Left renal pelvis (tissue), 4 donors: ENCODE data around the gene KPNA5. TPM values are rescaled to one million over a fixed set of nuclear protein-coding genes. Genes with fewer than 3 reads are reported as not detected.
"Not testable (repeated sequence)": the region's sequence is repeated elsewhere in the genome, so short reads cannot be mapped to it uniquely, and the experiment has no call there.

ENCODE experiments used
- DNase-seq, 4 donors: peaks; one replicate each; pipeline ENCODE4 v3.0.0-alpha.2; 2013; ENCODE audit warnings: low read depth in 4 of 4, low spot score in 3 of 4
- polyA plus RNA-seq, 4 donors: library from polyadenylated mRNA; unstranded; fragments of 120-200 nt; gene quantifications; one replicate each; pipeline ENCODE4 v1.2.1, GENCODE V29; 2013; ENCODE audit not compliant: insufficient read length in 4 of 4

KPNA5 gene
- polyA plus RNA-seq, result 10 to 100 TPM; 17.1 to 25.8 (median 19.9) TPM

- peak; percentile 64 to 80 (median 73) for DNase-seq
These were observed at the start of gene KPNA5 for GRCh38 chr6:116680880-116681672. Gene KPNA5 (plus strand): TSS chr6:116681211. CDS start chr6:116681335, 124 bp downstream.

- no peak for DNase-seq
These were observed 49.5 kb upstream of the KPNA5 start for GRCh38 chr6:116631379-116631990.

GRCh38 chr6:116633685-116634084, 47.3 kb upstream of the KPNA5 start:
- no peak for DNase-seq

GRCh38 chr6:116648156-116648555, 32.9 kb upstream of the KPNA5 start:
- DNase-seq, result peak in 2 of 4 donors; percentile 2 to 7

GRCh38 chr6:116649129-116649528, 31.9 kb upstream of the KPNA5 start:
- DNase-seq, result no peak

- no peak for DNase-seq
These were observed 29.1 kb upstream of the KPNA5 start for GRCh38 chr6:116651916-116652315.

GRCh38 chr6:116661594-116661993, 19.4 kb upstream of the KPNA5 start:
- DNase-seq, result no peak

- DNase-seq, result no peak
These were observed 18.8 kb upstream of the KPNA5 start for GRCh38 chr6:116662202-116662601.

GRCh38 chr6:116663308-116663707, 17.7 kb upstream of the KPNA5 start:
- no peak for DNase-seq

- DNase-seq, result not testable (repeated sequence)
These were observed 16.8 kb upstream of the KPNA5 start for GRCh38 chr6:116664169-116664568.

- no peak for DNase-seq
These were observed 15.5 kb upstream of the KPNA5 start for GRCh38 chr6:116665464-116665863.

GRCh38 chr6:116666869-116667268, 14.1 kb upstream of the KPNA5 start:
- DNase-seq, result no peak

GRCh38 chr6:116667623-116668022, 13.4 kb upstream of the KPNA5 start:
- no peak for DNase-seq

- no peak for DNase-seq
These were observed 8.7 kb upstream of the KPNA5 start for GRCh38 chr6:116672306-116672705.

- DNase-seq, result no peak
These were observed 5.0 kb upstream of the KPNA5 start for GRCh38 chr6:116676021-116676420.

- peak in 3 of 4 donors; percentile 12 for DNase-seq
These were observed 1.3 kb downstream of the KPNA5 start for GRCh38 chr6:116682334-116682712.

GRCh38 chr6:116685437-116685993, 4.5 kb downstream of the KPNA5 start:
- no peak for DNase-seq

GRCh38 chr6:116686475-116687101, 5.6 kb downstream of the KPNA5 start:
- not testable (repeated sequence) for DNase-seq

- no peak for DNase-seq
These were observed 10.1 kb downstream of the KPNA5 start for GRCh38 chr6:116691154-116691553.

- DNase-seq, result not testable (repeated sequence)
These were observed 11.9 kb downstream of the KPNA5 start for GRCh38 chr6:116692873-116693272.

- not testable (repeated sequence) for DNase-seq
These were observed 12.3 kb downstream of the KPNA5 start for GRCh38 chr6:116693275-116693674.
